ENCODE data around the gene OR14J1.
"Not testable (repeated sequence)": the region's sequence is repeated elsewhere in the genome, so short reads cannot be mapped to it uniquely, and the experiment has no call there.

Gene OR14J1

GRCh38 chr6:29301316-29301715, at the start of gene OR14J1:
Gene OR14J1 (plus strand): TSS chr6:29301701. CDS start chr6:29306690, 4,989 bp downstream.
- DNase-seq (ENCODE audit: low spot score): no peak

- peak; percentile 83 for DNase-seq (ENCODE audit: low spot score)
These were observed 49.8 kb upstream of the OR14J1 start for GRCh38 chr6:29251736-29252135.

DNA sequence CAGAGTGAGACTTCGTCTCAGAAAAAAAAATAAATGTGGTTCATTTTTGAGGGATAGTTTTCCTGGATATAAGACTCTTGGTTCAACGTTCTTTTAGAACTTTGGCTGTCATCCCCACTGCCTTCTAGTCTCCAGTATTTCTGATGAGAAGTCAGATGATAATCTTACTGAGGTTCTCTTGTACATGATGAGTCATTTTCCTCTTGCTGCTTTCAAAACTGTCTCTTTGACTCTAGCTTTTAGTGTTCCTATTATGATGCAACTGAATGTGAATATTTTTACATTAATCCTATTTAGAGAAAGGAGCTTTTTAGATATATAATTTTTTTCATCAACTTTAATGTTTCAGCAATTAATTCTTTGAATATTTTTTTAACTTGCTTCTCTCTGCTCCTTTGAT, 46.0 kb upstream of the OR14J1 start:
- DNase-seq (ENCODE audit: low spot score): no peak

DNA sequence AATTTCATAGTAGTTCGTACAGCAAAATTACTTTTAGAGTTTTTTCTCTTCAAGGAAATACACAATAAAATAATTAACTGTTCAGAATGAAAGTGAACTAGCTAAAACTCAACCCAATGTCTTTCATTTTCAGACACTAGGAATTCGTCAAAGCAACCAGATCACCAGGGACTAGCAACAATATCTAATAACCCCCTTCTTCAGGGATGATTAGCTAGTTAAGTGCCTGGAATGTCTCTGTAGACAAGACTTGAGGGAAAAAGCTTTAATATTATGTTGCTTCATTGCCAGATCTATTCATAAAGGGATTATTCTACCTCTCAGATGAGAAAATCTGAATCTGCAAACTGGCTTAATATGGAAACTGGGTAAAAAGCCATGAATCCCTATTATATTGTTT, 41.8 kb upstream of the OR14J1 start:
- DNase-seq (ENCODE audit: low spot score): no peak

DNA sequence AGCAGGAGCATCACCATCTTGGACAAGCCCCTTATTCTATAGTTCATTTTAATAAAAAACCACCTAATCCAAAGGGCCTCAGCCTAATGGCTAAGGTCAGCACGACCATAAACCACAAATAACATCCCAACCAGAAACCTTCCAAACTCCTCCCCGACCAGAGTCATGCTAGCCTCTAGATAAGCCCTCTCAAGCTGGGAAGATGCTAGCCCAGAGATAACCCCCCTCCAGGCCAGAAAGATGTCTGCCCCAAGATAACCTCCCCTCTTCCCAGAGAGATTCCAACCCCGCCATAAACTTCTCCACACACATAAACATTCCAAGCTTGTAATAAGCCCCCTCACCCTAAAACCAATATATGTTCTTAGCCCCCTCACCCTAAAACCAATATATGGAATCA, 38.5 kb upstream of the OR14J1 start:
- no peak for DNase-seq (ENCODE audit: low spot score)

DNA sequence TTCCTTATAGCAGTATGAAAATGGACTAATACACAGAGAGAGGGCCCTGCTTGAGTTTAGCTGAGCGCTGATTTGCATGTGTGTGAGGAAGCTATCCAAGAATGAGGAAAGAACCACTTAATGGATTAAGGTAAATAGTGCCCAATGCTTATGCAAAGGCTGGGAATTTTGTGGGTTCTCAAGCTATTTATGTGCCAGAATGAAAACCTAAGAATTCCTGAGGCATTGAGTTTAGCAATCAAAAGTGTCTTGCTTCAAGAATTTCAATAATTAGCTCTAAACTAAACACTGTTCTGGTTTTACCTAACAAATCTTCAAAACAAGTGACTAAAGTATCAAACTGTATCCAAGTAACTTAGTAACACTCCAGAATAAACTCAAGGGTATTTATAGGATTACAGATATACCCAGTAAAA, 7.0 kb upstream of the OR14J1 start:
- DNase-seq (ENCODE audit: low spot score): peak; percentile 96

GRCh38 chr6:29295181-29295585, 6.3 kb upstream of the OR14J1 start:
- no peak for DNase-seq (ENCODE audit: low spot score)

- DNase-seq (ENCODE audit: low spot score): no peak
These were observed 5.9 kb upstream of the OR14J1 start for GRCh38 chr6:29295623-29296022.

- DNase-seq (ENCODE audit: low spot score): no peak
These were observed 18.4 kb downstream of the OR14J1 start for GRCh38 chr6:29319931-29320330.

DNA sequence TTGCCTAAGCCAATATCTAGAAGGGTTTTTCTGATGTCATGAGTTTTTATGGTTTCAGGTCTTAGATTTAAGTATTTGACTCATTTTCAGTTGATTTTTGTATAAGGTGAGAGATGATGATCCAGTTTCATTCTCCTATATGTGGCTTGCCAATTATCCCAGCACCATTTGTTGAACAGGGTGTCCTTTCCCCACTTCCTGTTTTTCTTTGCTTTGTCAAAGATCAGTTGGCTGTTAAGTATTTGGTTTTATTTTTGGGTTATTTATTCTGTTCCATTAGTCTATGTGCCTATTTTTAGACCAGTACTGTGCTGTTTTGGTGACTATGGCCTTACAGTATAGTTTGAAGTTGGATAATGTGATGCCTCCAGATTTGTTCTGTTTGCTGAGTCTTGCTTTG, 21.8 kb downstream of the OR14J1 start:
- DNase-seq (ENCODE audit: low spot score): not testable (repeated sequence)

GRCh38 chr6:29325777-29326176, 24.3 kb downstream of the OR14J1 start:
- no peak for DNase-seq (ENCODE audit: low spot score)

- no peak for DNase-seq (ENCODE audit: low spot score)
These were observed 31.2 kb downstream of the OR14J1 start for GRCh38 chr6:29332676-29333075.

- DNase-seq (ENCODE audit: low spot score): no peak
These were observed 34.8 kb downstream of the OR14J1 start for GRCh38 chr6:29336269-29336668.

DNA sequence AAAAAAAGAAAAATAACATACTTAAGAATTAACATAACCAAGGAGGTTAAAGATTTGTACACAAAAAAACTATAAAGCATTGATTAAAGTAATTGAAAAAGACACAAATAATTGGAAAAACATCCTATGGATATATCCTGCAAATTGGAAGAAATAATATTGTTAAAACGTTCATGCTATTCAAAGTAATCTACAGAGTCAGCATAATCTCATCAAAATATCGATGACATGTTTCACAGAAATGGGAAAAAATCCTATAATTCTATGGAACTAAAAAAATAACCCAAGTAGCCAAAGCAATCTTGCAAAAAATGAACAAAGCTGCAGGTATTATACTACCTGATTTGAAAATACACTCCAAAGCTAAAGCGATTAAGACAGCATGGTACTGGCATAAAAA, 43.9 kb downstream of the OR14J1 start:
- no peak for DNase-seq (ENCODE audit: low spot score)

- not testable (repeated sequence) for DNase-seq (ENCODE audit: low spot score)
These were observed 47.8 kb downstream of the OR14J1 start for GRCh38 chr6:29349348-29349747.

GRCh38 chr6:29354980-29355379, 53.5 kb downstream of the OR14J1 start:
- DNase-seq (ENCODE audit: low spot score): no peak

- DNase-seq (ENCODE audit: low spot score): no peak
These were observed 54.1 kb downstream of the OR14J1 start for GRCh38 chr6:29355603-29356002.
